HFF-Myc (cell line): ENCODE measurements around the gene LSM14B.

Source experiments
- DNase-seq: peaks from one replicate; pipeline ENCODE4 v3.0.0-alpha.2; 2011; ENCODE audit warnings: low read depth; ENCODE audit errors: extremely low read depth
- H3K4me3 ChIP-seq: replicated peaks from 2 replicates; pipeline ENCODE4 v1.5.1; 2011; ENCODE audit warnings: low read depth, mild to moderate bottlenecking, control low read depth, low read length
- CTCF ChIP-seq: IDR thresholded peaks from 2 replicates; pipeline ENCODE4 v1.5.1; 2012; ENCODE audit warnings: mild to moderate bottlenecking, low read depth, low read length, control low read depth; ENCODE audit errors: missing control alignments

LSM14B gene

GRCh38 chr20:62168061-62168460 is 45.8 kb downstream of the LSM14B start:
- H3K4me3 ChIP-seq: no peak overlapping the region
- TF ChIP-seq CTCF: no peak
- no peak for DNase-seq

GRCh38 chr20:62168890-62169435 is 46.7 kb downstream of the LSM14B start:
- DNase-seq: no peak
- no peak overlapping the region for H3K4me3 ChIP-seq
- no peak for TF ChIP-seq CTCF

GRCh38 chr20:62170536-62170935 is 48.3 kb downstream of the LSM14B start:
- no peak for TF ChIP-seq CTCF
- H3K4me3 ChIP-seq: no peak overlapping the region
- DNase-seq: no peak

GRCh38 chr20:62171245-62171644 is 49.0 kb downstream of the LSM14B start:
- DNase-seq: no peak
- H3K4me3 ChIP-seq: no peak overlapping the region
- no peak for TF ChIP-seq CTCF

- TF ChIP-seq CTCF: no peak
Observed at GRCh38 chr20:62172666-62173065, 50.4 kb downstream of the LSM14B start.

GRCh38 chr20:62174021-62174804 is 51.9 kb downstream of the LSM14B start:
- no peak for TF ChIP-seq CTCF
- no peak for DNase-seq
- H3K4me3 ChIP-seq: no peak overlapping the region

More at GRCh38 chr20:62172666-62173065, 50.4 kb downstream of the LSM14B start:
- H3K4me3 ChIP-seq: no peak overlapping the region
- no peak for DNase-seq
